Measurements from ENCODE around the gene SYVN1. TPM values are rescaled to one million over a fixed set of nuclear protein-coding genes. Genes with fewer than 3 reads are reported as not detected.

The SYVN1 gene
- total and polyA plus RNA-seq, 12 donors = 22.2 to 34.0 (median 26.1) TPM

DNA sequence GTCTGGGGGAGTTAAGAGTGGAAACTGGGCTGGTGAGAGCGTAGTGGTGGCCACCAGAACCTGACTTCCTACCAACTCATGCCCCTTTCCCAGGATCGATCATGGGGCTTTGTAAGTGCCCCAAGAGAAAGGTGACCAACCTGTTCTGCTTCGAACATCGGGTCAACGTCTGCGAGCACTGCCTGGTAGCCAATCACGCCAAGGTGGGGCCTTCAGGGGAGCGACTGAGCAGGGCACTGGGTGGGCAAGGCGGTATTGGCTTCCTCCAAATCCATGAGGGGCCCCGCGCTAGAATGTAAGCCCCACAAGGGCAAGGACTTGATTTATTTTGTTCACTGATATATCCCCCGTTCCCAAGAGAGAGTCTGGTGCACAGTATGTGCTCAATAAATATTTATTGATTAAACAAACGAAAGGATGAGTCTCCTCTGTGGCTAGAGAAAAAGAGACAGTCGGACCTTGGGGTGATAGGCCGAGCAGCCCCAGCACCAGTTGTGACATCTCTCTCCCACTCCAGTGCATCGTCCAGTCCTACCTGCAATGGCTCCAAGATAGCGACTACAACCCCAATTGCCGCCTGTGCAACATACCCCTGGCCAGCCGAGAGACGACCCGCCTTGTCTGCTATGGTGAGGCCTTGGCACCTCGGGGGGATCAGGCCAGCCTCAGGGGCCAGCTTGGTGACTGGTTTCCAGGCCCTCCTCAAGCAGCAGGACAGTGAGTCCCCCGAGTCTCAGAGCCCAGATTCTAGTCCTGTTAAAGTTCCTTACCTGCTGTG lies 49.5 kb downstream of the SYVN1 start:
- Histone ChIP-seq H3K9me3 (no peaks in the 10 kb centered on the region), H3K4me1 (peaks cover 6 to 34% (median 20%) of the 10 kb centered on the region in 9 donors), H3K36me3 (peaks cover 0 to 62% (median 17%) of the 10 kb centered on the region in 9 donors), H3K4me3 (peak overlapping the region; percentile 64 to 93 (median 81)), H3K27me3 (no peaks in the 10 kb centered on the region), H3K27ac (peak overlapping the region; percentile 79 to 96 (median 92))
- ATAC-seq (peak in 2 of 8 donors; percentile 1), DNase-seq (no peak)
- TF ChIP-seq, protein P1, sequence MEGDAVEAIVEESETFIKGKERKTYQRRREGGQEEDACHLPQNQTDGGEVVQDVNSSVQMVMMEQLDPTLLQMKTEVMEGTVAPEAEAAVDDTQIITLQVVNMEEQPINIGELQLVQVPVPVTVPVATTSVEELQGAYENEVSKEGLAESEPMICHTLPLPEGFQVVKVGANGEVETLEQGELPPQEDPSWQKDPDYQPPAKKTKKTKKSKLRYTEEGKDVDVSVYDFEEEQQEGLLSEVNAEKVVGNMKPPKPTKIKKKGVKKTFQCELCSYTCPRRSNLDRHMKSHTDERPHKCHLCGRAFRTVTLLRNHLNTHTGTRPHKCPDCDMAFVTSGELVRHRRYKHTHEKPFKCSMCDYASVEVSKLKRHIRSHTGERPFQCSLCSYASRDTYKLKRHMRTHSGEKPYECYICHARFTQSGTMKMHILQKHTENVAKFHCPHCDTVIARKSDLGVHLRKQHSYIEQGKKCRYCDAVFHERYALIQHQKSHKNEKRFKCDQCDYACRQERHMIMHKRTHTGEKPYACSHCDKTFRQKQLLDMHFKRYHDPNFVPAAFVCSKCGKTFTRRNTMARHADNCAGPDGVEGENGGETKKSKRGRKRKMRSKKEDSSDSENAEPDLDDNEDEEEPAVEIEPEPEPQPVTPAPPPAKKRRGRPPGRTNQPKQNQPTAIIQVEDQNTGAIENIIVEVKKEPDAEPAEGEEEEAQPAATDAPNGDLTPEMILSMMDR (IDR thresholded peaks at IDR 0.05) = no peak
- WGBS, 2 donors = 45 to 48% methylated on average over 23 of the region's 23 CpGs
- intact Hi-C loops (cut with DNase I) = loop anchor here in 7 of 10 donors (1.0 to 10.0 kb wide), 12 partner anchors 12 to 160 kb away; partner anchors contain the start of genes FAU (in 4 of the 7), MRPL49 (in 4 of the 7), SNX15 (in 3 of the 7) and SAC3D1 (in 2 of the 7)

DNA sequence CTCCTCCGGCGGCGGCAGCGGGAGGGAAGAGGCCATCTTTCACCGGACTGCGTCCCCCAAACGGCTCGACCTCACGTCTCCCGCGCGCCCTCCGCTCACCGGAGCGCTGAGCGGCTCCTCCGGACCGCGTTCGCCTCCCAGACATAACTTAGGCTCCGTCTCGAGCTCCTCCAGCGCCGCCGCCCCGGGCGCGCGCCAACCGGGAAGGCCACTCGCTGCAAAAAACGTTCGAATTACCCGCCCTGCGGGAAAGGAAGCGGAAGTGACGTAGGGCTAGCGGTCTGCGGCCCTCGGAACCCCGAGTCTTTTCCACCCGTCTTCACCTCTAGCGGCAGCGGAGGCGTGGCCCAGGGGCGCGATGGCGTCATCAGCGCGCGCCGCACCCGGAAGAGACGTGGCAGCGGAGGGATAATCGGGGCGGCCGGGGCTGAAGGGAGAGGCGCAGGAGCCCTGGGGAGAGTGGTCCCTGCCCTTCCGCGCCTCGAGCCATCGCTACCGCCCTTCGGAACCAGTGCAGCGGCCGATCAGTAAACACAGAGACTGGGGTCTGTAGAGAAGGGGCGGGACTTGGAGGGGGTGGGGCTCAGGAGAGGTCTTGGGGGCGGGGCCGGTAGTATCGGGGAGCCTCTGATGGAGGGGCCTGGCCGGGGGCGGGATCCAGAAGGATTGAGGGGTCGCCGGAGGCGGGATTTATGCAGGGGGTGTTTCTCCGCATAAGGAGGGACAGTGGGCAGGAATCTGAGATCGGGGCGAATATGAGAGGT lies 50.3 kb downstream of the SYVN1 start, which contains the start of the genes CDCA5 and ZFPL1:
Gene CDCA5 (minus strand): TSS at position 207 of the 764 bp plus-strand sequence. CDS start 62 bp downstream, at position 145.
Gene ZFPL1 (plus strand): TSS at position 389 of the 764 bp plus-strand sequence. CDS start 477 bp downstream, outside the sequence.
- TF ChIP-seq, protein P1 (IDR thresholded peaks at IDR 0.05) = no peak
- peak; percentile 94 to 98 (median 98) for ATAC-seq
- WGBS, 2 donors = 0% methylated on average over 79 of the region's 79 CpGs
- H3K9me3 ChIP-seq = no peaks in the 10 kb centered on the region
- intact Hi-C loops (cut with DNase I) = loop anchor here in 6 of 10 donors (1.0 to 10.0 kb wide), 11 partner anchors 12 to 159 kb away; partner anchors contain the start of genes FAU (in 4 of the 6), MRPL49 (in 4 of the 6), SNX15 (in 3 of the 6) and SAC3D1 (in 2 of the 6)
- peak within 1 kb of the TSS; percentile 64 to 93 (median 81) for H3K4me3 ChIP-seq
- peaks cover 0 to 57% (median 17%) of the 10 kb centered on the region in 9 donors for H3K36me3 ChIP-seq
- H3K27me3 ChIP-seq = no peaks in the 10 kb centered on the region
- DNase-seq = peak; percentile 95
- peaks cover 6 to 34% (median 20%) of the 10 kb centered on the region in 9 donors for H3K4me1 ChIP-seq
- H3K27ac ChIP-seq = peak within 1 kb of the TSS; percentile 79 to 96 (median 92)

DNA sequence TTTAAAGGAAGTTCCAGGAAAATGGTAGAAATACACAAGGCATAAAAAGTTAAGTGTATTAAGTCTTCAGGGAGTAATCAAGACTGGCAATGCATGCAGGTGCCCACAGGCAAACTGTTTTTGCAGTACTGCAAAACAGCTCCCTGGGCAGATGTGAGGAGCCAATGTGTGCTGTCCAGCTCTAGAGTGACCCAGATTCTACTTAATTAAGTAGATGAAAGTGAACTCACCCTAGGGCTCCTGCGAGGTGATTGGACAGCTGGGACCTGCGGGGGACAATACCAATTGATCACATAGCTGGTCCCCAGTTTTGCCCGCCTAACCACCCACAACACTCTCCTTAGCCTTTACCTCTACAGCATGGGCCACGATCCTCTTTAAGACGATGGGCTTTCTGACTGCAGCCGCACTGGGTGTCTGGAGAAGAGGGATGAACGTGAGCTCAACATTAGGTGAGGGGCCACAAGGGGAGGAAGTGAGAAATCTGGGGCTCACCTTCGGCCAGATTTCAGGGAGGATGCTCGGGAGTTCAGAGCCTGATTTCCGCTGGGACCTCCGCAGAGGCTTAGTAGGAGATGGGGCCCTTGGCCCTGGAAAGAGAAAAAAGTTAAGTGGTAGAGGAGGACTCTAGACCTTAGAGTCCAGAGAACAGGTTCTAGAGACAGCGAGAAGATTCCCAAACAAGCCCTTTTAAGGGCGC lies 51.0 kb downstream of the SYVN1 start:
- TF ChIP-seq, protein P1 (IDR thresholded peaks at IDR 0.05) = no peak

More for the DNA sequence above, 51.0 kb downstream of the SYVN1 start:
- Histone ChIP-seq H3K4me1 (peaks cover 6 to 34% (median 20%) of the 10 kb centered on the region in 9 donors), H3K27me3 (no peaks in the 10 kb centered on the region), H3K27ac (peak overlapping the region in 7 of 10 donors; percentile 82 to 96 (median 93)), H3K36me3 (peaks cover 0 to 50% (median 17%) of the 10 kb centered on the region in 9 donors), H3K4me3 (peak overlapping the region; percentile 64 to 93 (median 81)), H3K9me3 (no peaks in the 10 kb centered on the region)
- no peak for DNase-seq
- WGBS, 2 donors = 3 to 8% methylated on average over 13 of the region's 13 CpGs
- ATAC-seq = peak in 1 of 8 donors; percentile 2
- intact Hi-C loops (cut with DNase I) = loop anchor here in 6 of 10 donors (5.0 to 10.0 kb wide), 5 partner anchors 39 to 158 kb away; partner anchors contain the start of genes FAU (in 2 of the 6), MRPL49 (in 2 of the 6), SNX15 (in 2 of the 6) and ARL2 (in 1 of the 6)

All from heart right ventricle (tissue), 16 donors.